Small intestine (tissue), 7 donors: ENCODE results near the gene QRFP. TPM values are rescaled to one million over a fixed set of nuclear protein-coding genes. Genes with fewer than 3 reads are reported as not detected.

Source experiments
- DNase-seq, 2 donors: peaks; one replicate each; pipeline versions ENCODE4 v3.0.0 to v3.0.0-alpha.2; 2013
- FAIRE-seq: peaks from 2 replicates; lab custom pipeline; 2012; peaks lifted over from hg19 to GRCh38; lab: Jason Lieb, UNC
- H3K27ac ChIP-seq, 3 donors: one replicate each; pipeline ENCODE4 v1.5.1; 2013; ENCODE audit warnings: low read length in 2 of 3, mild to moderate bottlenecking in 2 of 3, control low read depth in 1 of 3, inconsistent platforms in 1 of 3, low read depth in 1 of 3, moderate library complexity in 1 of 3
- H3K27me3 ChIP-seq, 3 donors: one replicate each; pipeline ENCODE4 v1.6.1; 2013; ENCODE audit warnings: low read length in 3 of 3, inconsistent platforms in 1 of 3; ENCODE audit not compliant: control insufficient read depth in 3 of 3, insufficient read depth in 3 of 3
- H3K36me3 ChIP-seq, 3 donors: one replicate each; pipeline ENCODE4 v1.6.1; 2013; ENCODE audit warnings: low read length in 3 of 3, inconsistent platforms in 1 of 3, low read depth in 1 of 3, mild to moderate bottlenecking in 1 of 3, moderate library complexity in 1 of 3; ENCODE audit not compliant: control insufficient read depth in 3 of 3, insufficient read depth in 2 of 3
- H3K4me1 ChIP-seq, 3 donors: one replicate each; pipeline ENCODE4 v1.6.1; 2013; ENCODE audit warnings: low read length in 2 of 3, inconsistent platforms in 1 of 3, low read depth in 1 of 3, mild to moderate bottlenecking in 1 of 3, moderate library complexity in 1 of 3; ENCODE audit not compliant: control insufficient read depth in 3 of 3, insufficient read depth in 2 of 3
- H3K4me3 ChIP-seq, 3 donors: one replicate each; pipeline ENCODE4 v1.5.1; 2013; ENCODE audit warnings: low read length in 3 of 3, control low read depth in 1 of 3, inconsistent platforms in 1 of 3, low read depth in 1 of 3, mild to moderate bottlenecking in 1 of 3, moderate library complexity in 1 of 3
- H3K9me3 ChIP-seq, 2 donors: one replicate each; pipeline ENCODE4 v1.6.1; 2013; ENCODE audit warnings: low read depth in 1 of 2, low read length in 1 of 2; ENCODE audit not compliant: control insufficient read depth in 2 of 2, insufficient read depth in 1 of 2
- WGBS, 3 donors: extraction: QIAGEN DNeasy Blood & Tissue Kit; methylation state at CpG; one replicate each; pipeline ENCODE4 v1.1.7; 2013; 5-methylcytosine and 5-hydroxymethylcytosine counted together
- polyA plus RNA-seq, 4 donors: library from polyadenylated mRNA; stranded (reverse) in 3 of 4; unstranded in 1 of 4; fragments of 200-250 nt in 3 of 4; fragments of 120-200 nt in 1 of 4; gene quantifications; one replicate each; pipeline versions ENCODE4 v1.2.1 to v1.2.3, GENCODE V29; 2013
- donor health status: healthy with polysubstance abuse.
- donor health status: control.
- donor health status: control.
- donor health status: Bipolar disorder and iron deficiency.
- donor health status: healthy.

Gene QRFP
- polyA plus RNA-seq, 4 donors = 0.12 to 0.37 TPM; not detected in 2

GRCh38 chr9:130924448-130924788, 27.8 kb upstream of the QRFP start:
- Histone ChIP-seq H3K27ac (no peak overlapping the region), H3K27me3 (peaks cover 0 to 24% (median 0%) of the 10 kb centered on the region in 3 donors), H3K4me1 (peaks cover 0 to 4% (median 0%) of the 10 kb centered on the region in 3 donors), H3K36me3 (no peaks in the 10 kb centered on the region), H3K4me3 (no peak overlapping the region), H3K9me3 (no peaks in the 10 kb centered on the region)
- no peak for DNase-seq
- WGBS, 3 donors = 72 to 81% (median 79%) methylated on average over 10 of the region's 10 CpGs
- no peak for FAIRE-seq

GRCh38 chr9:130923611-130924447, 27.2 kb upstream of the QRFP start:
- H3K4me3 ChIP-seq = no peak overlapping the region
- FAIRE-seq (no peak), DNase-seq (no peak)
- H3K36me3 ChIP-seq = no peaks in the 10 kb centered on the region
- no peaks in the 10 kb centered on the region for H3K9me3 ChIP-seq
- peaks cover 0 to 4% (median 0%) of the 10 kb centered on the region in 3 donors for H3K4me1 ChIP-seq
- WGBS, 3 donors = 80 to 86% (median 82%) methylated on average over 38 to 42 of the region's 42 CpGs
- H3K27ac ChIP-seq = no peak overlapping the region
- H3K27me3 ChIP-seq = peaks cover 0 to 28% (median 2%) of the 10 kb centered on the region in 3 donors

GRCh38 chr9:130922893-130923610, 26.4 kb upstream of the QRFP start:
- no peak for FAIRE-seq

GRCh38 chr9:130921989-130922892, 25.6 kb upstream of the QRFP start:
- no peak overlapping the region for H3K27ac ChIP-seq
- 79 to 80% (median 80%) methylated on average over 30 to 31 of the region's 31 CpGs for WGBS, 3 donors
- no peaks in the 10 kb centered on the region for H3K9me3 ChIP-seq
- no peaks in the 10 kb centered on the region for H3K36me3 ChIP-seq
- H3K27me3 ChIP-seq = peaks cover 0 to 31% (median 2%) of the 10 kb centered on the region in 3 donors
- no peak for FAIRE-seq
- H3K4me1 ChIP-seq = no peaks in the 10 kb centered on the region
- H3K4me3 ChIP-seq = no peak overlapping the region
- no peak for DNase-seq

More at GRCh38 chr9:130922893-130923610, 26.4 kb upstream of the QRFP start:
- peaks cover 0 to 31% (median 2%) of the 10 kb centered on the region in 3 donors for H3K27me3 ChIP-seq
- no peak for DNase-seq
- H3K4me3 ChIP-seq = no peak overlapping the region
- 70 to 76% (median 76%) methylated on average over 16 of the region's 16 CpGs for WGBS, 3 donors
- H3K9me3 ChIP-seq = no peaks in the 10 kb centered on the region
- H3K36me3 ChIP-seq = no peaks in the 10 kb centered on the region
- no peak overlapping the region for H3K27ac ChIP-seq
- no peaks in the 10 kb centered on the region for H3K4me1 ChIP-seq

GRCh38 chr9:130921300-130921988, 24.8 kb upstream of the QRFP start:
- H3K4me1 ChIP-seq = no peaks in the 10 kb centered on the region
- WGBS, 3 donors = 53 to 61% (median 59%) methylated on average over 29 of the region's 29 CpGs
- no peaks in the 10 kb centered on the region for H3K9me3 ChIP-seq
- H3K27me3 ChIP-seq = peaks cover 0 to 31% (median 2%) of the 10 kb centered on the region in 3 donors
- H3K36me3 ChIP-seq = no peaks in the 10 kb centered on the region
- DNase-seq (no peak), FAIRE-seq (no peak)
- no peak overlapping the region for H3K27ac ChIP-seq
- H3K4me3 ChIP-seq = no peak overlapping the region

GRCh38 chr9:130920762-130921299, 24.2 kb upstream of the QRFP start:
- DNase-seq = no peak
- H3K27me3 ChIP-seq = peaks cover 0 to 28% (median 2%) of the 10 kb centered on the region in 3 donors
- 64 to 73% (median 65%) methylated on average over 14 of the region's 14 CpGs for WGBS, 3 donors
- H3K36me3 ChIP-seq = no peaks in the 10 kb centered on the region
- no peak overlapping the region for H3K27ac ChIP-seq
- H3K4me1 ChIP-seq = no peaks in the 10 kb centered on the region
- no peak for FAIRE-seq
- no peaks in the 10 kb centered on the region for H3K9me3 ChIP-seq
- no peak overlapping the region for H3K4me3 ChIP-seq

- H3K4me3 ChIP-seq = no peak overlapping the region
- no peak for FAIRE-seq
- DNase-seq = no peak
- no peaks in the 10 kb centered on the region for H3K36me3 ChIP-seq
- no peak overlapping the region for H3K27ac ChIP-seq
- H3K9me3 ChIP-seq = no peaks in the 10 kb centered on the region
- H3K27me3 ChIP-seq = peaks cover 0 to 27% (median 2%) of the 10 kb centered on the region in 3 donors
- WGBS, 3 donors = 79 to 90% (median 85%) methylated on average over 8 of the region's 8 CpGs
- no peaks in the 10 kb centered on the region for H3K4me1 ChIP-seq
Observed at GRCh38 chr9:130920233-130920632, 23.6 kb upstream of the QRFP start.
